NCI-H2107 (cell line): Measurements from ENCODE around the gene SLC26A8.
A peak's percentile ranks its signal among the peaks of the same experiment; 100 is the strongest.
"Not testable (repeated sequence)": the region's sequence is repeated elsewhere in the genome, so short reads cannot be mapped to it uniquely, and the experiment has no call there.

ENCODE experiments used
- DNase-seq: peaks from one replicate; lab custom pipeline; 2025; lab: John Stamatoyannopoulos, UW

Gene SLC26A8

DNA sequence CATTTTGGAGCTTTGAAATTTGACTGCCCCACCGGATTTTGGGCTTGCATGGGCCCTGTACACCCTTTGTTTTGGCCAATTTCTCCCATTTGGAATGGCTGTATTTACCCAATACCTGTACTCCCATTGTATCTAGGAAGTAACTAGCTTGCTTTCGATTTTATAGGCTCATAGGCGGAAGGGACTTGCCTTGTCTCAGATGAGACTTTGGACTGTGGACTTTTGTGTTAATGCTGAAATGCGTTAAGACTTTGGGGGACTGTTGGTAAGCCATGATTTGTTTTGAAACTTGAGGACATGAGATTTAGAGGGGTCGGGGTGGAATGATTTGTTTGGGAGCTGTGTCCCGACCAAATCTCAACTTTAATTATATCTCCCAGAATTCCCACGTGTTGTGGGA is 83.3 kb downstream of the SLC26A8 start:
- DNase-seq, result not testable (repeated sequence)

DNA sequence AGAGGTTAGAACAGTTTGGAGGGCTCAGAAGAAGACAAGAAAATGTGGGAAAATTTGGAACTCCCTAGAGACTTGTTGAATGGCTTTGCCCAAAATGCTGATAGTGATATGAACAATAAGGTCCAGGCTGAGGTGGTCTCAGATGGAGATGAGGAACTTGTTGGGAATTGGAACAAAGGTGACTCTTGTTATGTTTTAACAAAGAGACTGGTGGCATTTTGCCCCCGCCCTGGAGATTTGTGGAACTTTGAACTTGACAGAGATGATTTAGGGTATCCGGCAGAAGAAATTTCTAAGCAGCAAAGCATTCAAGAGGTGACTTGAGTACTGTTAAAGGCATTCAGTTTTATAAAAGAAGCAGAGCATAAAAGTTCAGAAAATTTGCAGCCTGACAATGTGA is 84.4 kb downstream of the SLC26A8 start:
- not testable (repeated sequence) for DNase-seq

DNA sequence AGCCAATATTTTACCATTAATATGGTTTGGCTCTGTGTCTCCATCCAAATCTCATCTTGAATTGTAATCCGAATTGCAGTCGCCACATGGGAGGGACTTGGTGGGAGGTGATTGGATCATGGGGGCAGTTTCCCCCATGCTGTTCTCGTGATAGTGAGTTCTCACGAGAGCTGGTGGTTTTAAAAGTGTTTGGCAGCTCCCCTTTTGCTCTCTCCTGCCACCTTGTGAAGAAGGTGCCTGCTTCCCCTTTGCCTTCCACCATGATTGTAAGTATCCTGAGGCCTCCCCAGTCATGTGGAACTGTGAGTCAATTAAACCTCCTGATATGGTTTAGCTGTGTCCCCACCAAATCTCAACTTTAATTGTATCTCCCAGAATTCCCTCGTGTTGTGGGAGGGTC is 85.2 kb downstream of the SLC26A8 start:
- DNase-seq, result not testable (repeated sequence)

DNA sequence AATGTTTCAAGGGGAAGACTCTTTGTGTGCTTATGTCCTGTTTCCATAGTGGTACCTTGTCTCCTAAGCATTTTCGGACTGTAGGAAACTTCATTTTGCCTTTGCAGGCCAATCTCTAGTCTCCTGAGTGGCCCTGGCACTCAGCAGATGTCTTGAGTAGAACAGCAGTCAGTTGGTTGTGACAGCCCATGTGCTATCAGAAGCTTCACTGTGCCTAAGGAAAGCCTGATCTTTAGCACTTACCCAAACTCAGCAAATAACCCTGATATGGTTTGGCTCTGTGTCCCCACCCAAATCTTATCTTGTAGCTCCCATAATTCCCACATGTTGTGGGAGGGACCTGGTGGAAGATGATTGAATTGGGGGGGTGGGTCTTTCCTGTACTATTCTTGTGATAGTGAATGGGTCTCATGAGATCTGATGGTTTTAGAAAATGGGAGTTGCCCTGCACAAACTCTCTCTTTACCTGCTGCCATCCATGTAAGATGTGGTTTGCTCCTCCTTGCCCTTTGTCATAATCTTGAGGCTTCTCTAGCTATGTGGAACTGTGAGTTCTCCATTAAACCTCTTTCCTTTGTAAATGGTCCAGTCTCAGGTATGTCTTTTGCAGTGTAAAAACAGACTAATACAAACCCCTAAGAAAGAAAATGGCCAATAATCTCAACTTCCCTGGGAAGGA is 87.6 kb downstream of the SLC26A8 start:
- DNase-seq, result no peak

DNA sequence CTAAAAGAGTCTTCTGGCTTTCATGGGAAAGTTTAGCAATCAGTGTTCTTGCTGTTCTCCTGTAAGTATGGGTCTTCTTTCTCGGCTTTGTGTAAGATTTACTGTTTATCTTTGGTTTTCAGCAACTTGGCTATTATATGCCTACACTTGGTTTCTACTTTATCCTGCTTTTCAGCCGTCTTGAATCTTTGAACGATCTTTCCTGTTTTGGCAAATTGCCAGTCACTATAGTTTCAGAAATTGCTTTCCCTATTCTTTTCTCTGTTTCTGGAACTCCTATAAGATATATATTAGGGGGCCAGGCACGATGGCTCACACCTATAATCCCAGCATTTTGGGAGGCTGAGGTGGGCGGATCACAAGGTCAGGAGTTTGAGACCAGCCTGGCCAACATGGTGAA is 89.0 kb downstream of the SLC26A8 start:
- DNase-seq, result no peak

DNA sequence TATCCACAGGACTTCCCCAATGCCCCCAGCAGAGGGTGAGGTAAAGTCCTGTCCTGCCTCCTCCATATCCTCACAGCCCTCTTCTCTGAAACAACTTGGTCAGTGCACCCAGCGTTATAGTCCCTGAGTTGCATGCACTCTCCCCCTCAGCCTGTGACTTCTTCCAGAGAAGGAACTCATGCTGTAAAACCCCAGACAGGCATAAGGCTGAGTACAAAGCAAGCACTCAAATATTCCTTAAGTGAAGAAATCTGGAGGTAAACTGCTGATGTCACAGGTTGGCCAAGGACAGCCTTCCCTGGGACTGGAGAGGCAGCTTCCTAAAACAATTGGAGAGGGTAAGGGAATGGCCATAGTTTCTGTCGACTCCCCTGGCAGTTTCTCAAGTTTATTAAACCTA is 90.6 kb downstream of the SLC26A8 start:
- no peak for DNase-seq

DNA sequence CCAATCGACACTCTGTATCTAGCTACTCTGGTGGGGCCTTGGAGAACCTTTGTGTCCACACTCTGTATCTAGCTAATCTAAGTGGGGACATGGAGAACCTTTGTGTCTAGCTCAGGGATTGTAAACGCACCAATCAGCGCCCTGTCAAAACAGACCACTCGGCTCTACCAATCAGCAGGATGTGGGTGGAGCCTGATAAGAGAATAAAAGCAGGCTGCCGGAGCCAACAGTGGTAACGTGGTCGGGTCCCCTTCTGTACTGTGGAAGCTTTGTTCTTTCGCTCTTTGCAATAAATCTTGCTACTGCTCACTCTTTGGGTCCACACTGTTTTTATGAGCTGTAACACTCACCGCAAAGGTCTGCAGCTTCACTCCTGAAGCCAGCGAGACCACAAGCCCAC is 92.6 kb downstream of the SLC26A8 start:
- DNase-seq, result not testable (repeated sequence)

DNA sequence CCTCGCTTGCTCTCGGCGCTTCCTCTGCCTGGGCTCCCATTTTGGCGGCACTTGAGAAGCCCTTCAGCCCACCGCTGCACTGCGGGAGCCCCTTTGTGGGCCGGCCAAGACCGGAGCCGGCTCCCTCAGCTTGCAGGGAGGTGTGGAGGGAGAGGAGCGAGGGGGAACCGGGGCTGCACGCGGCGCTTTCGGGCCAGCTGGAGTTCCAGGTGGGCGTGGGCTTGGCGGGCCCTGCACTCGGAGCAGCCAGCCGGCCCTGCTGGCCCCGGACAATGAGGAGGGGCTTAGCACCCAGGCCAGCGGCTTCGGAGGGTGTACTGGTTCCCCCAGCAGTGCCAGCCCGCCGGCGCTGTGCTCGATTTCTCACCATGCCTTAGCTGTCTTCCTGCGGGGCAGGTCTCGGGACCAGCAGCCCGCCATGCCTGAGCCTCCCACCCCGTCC is 93.3 kb downstream of the SLC26A8 start:
- DNase-seq, result no peak

DNA sequence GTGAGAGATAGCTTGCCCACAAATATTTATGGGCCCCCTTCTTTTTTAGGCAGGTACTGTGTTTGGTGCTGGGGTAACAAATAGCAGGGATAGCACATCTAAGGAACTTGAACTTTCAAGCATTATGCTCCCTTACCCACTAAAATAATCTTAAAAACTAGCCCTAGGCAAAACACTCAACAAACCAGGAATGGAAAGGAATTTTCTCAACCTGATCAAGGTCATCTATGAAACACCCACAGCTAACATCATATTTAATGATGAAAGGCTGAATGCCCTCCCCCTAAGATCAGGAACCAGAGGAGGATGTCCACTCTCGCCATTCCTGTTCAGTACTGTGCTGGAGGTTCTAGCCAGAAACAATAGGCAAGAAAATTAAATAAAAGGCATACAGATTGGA is 94.8 kb downstream of the SLC26A8 start:
- DNase-seq, result no peak

DNA sequence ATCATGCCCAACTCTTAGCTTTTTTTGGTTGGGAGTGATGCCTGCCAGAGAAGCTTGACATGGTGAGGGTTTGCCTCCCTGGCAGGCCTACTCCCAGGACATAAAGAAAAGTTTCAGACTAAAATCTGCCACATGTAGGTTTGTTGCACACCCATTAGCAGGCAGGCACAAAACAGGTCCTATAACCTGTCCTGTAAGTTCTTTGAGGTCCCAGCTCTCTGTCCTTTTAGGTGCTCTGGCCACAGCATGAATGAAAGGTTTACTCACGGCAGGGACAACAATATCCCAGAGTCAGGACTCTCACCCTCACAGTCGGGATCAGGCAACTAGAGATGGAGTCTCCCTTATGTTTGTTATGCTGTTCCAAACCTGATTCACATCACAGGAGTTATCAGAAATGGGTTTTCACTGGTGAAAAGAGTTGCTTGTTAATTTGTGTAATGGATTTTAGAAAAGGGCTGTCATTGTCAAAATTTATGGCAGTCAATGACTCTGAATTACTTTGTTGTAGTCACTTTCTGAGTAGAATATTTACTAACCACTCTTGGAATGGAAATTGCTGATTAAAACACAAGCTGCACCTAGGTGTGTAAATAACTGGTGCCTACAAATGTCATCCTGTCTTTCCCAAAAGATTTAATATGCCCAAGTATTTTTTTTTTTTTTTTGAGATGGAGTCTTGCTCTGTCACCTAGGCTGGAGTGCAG is 97.8 kb downstream of the SLC26A8 start:
- DNase-seq, result no peak

DNA sequence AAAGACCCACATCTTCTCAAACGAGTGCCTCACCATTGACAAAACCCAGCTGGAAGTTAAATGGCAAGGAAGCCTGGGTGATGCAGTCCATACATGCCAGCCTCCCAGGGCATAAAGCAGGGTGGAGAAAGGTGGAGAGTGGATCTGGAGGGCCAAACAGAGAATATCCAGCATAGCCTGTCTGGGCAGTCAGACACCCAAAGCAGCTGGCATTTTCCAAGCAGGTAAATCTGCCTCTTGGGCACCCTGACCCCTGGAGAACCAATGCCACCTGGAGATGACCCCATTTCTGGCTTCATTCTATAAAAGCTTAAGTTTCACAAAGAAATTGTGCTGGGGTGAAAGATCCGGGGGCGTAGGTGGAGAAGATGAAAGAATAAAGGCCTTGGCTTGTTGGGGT is 98.5 kb downstream of the SLC26A8 start:
- DNase-seq, result no peak

DNA sequence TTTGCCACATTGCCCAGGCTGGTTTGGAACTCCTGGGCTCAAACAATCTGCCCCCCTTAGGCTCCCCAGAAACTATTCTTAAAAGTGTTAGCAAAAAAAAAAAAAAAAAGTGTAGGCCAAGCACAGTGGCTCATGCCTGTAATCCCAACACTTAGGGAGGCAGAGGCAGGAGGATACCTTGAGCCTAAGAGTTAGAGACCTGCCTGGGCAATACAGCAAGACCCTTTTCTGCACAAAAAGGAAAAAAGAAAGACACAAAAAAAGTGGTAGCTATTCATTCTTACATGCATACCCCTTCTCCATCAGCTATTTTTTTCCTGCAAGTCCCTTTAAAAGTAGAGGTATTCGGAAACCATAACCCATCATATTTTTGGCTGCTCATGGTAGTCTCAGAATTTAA is 100.3 kb downstream of the SLC26A8 start:
- no peak for DNase-seq

DNA sequence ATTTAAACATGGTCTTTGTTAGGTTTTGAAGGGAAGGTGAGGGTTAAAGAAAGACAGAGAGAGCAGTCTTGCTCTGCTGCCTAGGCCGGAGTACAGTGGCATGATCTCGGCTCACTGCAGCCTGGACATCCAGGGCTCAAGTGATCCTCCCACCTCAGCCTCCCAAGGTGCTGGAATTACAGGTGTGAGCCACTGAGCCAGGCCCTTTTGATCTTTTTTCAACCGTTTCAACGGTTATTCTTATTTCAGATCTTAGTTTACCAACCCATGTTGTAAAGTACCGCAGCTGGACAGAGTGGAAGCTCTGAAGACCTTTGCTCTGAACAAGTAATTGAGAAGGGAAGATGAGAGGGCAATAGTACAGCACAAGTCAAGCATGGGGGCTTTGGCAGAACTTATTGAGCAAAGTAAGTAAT is 102.3 kb downstream of the SLC26A8 start:
- DNase-seq, result no peak

DNA sequence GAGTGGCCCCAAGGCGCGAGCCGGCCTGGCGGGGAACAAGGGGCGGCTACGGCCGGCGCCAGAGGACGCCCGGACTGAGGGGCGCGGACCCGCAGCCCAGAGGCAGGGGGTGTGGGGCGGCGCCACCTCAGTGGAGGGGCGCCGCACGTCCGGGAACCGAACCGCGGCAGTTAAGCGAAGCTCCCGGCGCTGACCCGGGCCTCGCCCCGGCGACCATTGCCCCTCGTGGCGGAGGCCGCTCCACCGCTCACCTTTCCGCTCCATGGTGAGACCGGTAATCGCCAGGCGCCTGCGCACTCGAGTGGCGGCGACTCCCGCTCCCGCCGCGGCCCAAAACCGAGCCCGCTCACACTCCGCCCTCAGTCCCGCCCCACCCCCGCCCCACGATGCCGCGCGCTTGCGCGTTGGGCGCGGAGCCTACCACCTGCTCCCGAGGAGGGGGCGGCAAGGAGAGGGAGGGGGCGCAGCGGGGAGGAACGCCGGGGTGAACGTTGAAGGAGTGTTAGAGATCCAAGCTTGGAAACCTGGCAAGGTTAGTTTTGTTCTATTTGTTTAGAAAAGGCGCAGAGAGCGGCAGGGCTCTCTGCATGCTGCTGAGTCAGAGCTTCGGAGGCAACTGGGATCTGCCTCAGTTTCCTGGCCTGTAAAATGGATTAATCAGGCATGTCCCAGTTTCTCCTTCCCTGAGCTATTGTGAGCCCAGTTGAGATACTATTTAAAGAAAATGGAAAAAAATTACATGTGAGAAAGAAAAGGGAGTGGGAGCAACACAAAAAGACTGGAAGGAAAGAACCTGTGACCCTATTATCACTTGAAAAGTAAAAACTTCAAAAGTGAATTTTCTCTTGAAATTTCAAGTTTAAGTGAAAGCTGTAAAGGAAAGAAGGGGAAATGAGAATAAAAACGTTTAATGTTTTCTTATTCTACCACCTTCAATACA is 103.4 kb downstream of the SLC26A8 start, which contains the start of gene SRPK1:
TSS of gene SRPK1 (minus strand) at position 306 of the 940 bp plus-strand sequence. CDS start at position 264, 42 bp downstream.
- DNase-seq, result peak; percentile 53

DNA sequence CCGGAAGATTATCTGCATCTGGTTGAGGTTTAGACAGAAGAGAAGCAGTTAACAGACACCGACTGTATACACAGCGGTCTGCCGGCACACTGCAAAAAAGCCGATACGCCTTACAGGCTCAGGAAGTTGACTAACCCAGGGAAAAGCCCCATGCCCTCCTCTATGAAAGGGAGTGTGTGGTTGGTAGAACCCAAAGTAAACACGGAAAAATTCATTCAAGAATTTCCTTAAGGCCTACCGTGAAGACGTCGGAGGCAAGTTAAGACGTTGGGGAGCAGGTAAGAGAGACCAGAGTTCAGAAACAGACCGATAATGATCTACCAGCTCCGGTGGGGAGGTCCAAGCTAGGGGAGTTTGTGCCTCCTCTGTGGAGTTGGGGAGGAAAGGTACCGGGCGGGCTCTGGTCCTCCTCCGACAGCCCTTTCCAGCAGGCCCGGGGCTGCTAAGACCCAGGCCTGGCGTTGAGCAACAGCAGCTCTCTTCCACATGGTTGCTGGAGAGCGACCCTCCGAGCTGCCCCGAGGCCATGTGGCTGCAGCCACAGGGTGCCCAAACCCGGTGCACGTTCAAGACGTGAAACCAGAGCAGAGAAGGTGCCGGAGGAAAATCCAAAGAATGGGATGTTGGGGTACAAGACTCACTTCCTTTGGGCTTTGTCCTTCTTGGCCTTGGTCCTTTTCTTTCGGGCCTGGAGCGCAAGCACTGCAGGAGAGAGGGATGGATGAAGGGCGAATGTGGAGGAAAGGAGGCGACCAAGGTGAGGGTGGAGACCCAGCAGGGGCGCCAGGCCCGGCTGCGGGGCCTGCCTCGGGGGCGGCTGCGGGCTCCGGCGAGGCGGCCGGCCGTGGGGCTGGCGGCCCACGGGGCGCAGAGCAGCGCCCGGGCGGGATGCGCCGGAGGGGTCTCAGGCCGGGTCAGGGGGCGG is 104.4 kb downstream of the SLC26A8 start:
- DNase-seq, result no peak

DNA sequence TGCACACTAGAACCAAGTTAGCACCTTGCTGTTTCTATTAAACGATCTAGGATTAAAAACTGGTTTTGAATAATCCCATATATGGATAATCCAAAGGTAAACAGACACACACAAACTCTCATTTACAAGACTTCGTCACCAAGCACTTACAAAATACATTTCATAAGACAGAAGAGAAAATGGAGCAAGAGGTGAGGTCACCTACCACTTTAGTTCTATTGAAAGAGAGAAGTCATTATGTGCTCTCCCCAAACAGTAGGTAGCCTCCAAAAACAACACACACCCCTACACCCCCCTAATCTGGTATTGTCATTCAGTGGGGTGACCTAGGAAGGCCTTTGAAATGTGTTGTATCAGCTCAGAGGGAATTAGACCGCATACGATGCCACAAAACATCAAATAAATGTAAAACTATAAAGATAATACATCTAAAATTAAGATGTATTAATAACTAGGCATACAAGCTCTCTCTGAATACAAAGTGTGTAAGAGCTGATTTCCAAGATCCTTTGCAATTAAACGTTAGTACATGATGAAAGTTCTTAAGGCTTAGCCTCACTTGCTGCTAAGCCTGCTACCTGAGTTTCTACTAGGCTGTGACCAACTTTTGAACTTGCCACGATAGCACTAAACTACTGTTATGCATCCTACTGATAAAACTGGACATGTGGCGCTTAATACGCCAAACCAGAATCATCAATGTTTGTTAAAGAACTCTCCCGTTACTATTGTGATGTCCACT is 105.2 kb downstream of the SLC26A8 start:
- DNase-seq, result no peak

DNA sequence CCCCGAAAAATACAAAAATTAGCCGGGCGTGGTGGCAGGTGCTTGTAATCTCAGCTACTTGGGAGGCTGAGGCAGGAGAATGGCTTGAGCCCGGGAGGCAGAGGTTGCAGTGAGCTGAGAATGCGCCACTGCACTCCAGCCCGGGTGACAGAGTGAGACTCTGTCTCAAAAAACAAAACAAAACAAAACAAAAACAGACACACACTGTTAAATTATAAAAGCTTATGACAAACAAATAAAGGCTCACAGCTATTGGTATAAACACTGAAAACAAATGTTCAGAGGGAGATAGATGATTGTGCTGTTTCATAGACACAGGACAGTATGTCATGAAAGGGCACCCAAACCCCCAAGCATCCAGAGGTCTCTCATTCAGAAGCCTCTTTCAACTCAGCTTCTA is 107.5 kb downstream of the SLC26A8 start:
- not testable (repeated sequence) for DNase-seq

DNA sequence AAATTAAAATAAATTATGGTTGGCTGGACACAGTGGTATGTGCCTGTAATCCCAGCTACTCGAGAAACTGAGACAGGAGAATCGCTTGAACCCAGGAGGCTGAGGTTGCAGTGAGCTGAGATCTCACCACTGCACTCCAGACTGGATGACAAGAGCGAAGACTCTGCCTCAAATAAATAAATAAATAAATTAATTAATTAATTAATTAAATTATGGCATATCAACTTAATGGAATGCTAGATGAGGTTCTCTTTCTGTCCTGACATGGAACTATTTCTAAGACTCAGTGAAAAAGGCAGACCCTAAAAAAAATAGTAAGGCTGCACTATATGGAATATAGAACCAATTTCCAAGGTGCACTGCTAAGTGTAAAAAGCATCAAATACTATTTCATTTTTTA is 108.4 kb downstream of the SLC26A8 start:
- no peak for DNase-seq

DNA sequence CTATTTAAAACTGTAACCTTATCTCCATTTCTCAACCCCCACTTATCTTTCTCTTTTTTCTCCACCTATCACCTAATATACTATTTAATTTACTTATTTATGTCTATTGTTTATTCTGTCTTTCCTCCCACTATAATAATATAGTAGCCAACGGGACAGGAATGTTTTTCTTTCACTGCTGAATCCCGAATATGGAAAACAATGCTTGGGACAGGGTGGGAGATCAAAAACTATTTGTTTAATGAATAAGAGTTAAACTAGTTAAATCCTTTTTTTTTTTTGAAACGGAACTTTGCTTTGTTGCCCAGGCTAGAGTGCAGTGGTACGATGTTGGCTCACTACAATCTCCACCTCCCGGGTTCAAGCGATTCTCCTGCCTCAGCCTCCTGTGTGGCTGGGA is 109.9 kb downstream of the SLC26A8 start:
- DNase-seq, result no peak

DNA sequence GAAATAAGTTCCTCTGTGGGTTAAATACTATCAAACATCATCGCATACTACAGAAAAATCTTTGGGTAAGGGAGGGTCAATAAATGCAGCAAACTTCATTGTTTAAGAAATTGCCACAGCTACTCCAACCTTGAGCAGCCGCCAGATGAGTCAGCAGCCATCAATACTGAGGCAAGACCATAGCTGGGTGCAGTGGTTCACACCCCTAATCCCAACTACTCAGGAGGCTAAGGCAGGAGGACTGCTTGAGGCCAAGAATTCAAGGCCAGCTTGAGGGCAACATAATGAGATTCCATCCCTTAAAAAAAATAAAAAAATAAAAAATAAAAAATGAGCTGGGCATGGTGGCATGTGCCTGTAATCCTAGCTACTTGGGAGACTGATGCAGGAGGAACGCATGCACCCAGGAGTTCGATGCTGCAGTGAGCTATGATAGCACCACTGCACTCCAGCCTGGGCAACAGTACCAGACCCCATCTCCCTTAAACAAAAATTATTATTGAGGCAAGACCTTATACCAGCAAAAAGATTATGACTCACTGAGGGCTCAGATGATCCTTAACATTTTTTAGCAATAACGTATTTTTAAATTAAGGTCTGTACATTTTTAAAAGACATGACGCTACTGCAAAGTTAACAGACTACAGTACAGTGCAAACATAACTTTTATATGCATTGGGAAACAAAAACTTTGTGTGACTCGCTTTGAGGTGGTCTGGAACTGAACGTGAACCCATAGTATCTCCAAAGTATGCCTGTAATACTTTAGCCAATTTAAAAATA is 112.4 kb downstream of the SLC26A8 start:
- no peak for DNase-seq
